Activated CD4-positive, alpha-beta T cell treated with anti-CD3 and anti-CD28 coated beads for 48 hours (primary cell): ENCODE results near the gene SMARCAL1.

Source experiments
- DNase-seq: peaks from one replicate; pipeline ENCODE4 v3.0.0-alpha.2; 2020

The SMARCAL1 gene

GRCh38 chr2:216392945-216393840 lies 19.1 kb upstream of the SMARCAL1 start:
- DNase-seq = no peak

GRCh38 chr2:216394881-216395280 lies 17.4 kb upstream of the SMARCAL1 start:
- no peak for DNase-seq

- DNase-seq = no peak
These were observed 12.7 kb upstream of the SMARCAL1 start for GRCh38 chr2:216399621-216400020.

DNA sequence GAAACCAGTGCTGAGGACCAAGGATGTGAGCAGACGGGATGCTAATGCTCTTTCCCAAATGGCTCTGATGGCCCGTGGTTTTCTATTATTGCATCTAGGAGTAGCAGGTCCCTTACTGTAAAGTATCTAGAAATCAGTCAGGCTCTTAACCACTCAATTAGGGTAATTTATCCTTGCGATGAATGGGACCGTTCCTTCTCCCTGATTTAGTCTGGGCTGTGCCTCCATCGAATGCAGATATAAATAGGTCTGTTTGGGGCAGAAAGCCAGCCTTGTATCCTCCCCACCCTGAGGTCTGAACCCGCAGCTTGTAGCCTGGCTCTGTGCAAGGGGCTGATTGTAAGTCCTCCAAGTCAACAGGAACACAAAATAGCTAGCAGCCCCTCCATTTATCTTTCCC lies 9.5 kb upstream of the SMARCAL1 start:
- DNase-seq = no peak

DNA sequence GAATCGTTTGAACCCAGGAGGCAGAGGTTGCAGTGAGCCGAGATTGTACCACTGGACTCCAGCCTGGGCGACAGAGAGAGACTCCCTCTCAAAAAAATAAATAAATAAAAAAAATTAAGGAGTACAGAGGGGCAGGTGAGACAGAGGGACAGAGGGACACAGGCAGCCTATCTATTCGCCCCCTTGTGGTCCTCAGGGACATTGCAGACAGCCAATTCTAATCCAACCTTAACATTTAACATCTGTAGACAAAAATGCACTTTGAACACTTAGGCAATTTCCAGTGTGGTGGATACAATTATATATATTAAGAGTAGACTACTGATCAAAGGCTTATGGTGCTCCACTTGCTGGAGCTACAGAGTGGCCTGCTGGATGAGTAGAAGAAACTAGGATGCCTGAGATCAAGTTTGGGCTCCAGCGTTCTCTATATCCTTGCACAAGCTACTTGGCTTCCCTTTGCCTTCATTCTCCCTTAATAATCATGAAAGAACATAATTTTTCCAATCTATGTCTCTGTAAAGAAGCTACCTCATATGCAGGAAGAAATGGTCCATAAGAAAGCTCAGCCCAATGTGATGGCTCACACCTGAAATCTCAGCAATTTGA lies 8.2 kb upstream of the SMARCAL1 start:
- peak; percentile 61 for DNase-seq

- DNase-seq = no peak
These were observed 6.7 kb upstream of the SMARCAL1 start for GRCh38 chr2:216405588-216405987.

DNA sequence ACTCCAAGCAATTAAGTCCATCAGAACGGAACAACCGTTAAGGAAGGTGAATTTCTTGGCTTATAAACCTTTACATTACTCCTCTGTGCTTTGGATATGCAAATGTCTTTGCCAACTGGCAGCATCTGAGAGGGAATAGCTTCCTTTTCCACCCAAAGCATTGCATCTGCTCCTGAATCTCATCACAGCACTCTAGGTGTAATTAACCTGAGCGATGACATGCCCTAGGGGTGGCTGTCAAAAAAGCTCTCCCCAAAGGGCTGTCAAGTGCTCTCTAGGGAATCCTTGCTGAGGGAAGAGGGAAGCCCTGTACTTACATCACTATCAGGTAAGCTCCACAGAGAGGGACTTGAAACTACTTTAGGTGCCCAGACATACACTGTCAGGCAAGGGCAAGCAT lies 5.5 kb upstream of the SMARCAL1 start:
- DNase-seq = no peak

DNA sequence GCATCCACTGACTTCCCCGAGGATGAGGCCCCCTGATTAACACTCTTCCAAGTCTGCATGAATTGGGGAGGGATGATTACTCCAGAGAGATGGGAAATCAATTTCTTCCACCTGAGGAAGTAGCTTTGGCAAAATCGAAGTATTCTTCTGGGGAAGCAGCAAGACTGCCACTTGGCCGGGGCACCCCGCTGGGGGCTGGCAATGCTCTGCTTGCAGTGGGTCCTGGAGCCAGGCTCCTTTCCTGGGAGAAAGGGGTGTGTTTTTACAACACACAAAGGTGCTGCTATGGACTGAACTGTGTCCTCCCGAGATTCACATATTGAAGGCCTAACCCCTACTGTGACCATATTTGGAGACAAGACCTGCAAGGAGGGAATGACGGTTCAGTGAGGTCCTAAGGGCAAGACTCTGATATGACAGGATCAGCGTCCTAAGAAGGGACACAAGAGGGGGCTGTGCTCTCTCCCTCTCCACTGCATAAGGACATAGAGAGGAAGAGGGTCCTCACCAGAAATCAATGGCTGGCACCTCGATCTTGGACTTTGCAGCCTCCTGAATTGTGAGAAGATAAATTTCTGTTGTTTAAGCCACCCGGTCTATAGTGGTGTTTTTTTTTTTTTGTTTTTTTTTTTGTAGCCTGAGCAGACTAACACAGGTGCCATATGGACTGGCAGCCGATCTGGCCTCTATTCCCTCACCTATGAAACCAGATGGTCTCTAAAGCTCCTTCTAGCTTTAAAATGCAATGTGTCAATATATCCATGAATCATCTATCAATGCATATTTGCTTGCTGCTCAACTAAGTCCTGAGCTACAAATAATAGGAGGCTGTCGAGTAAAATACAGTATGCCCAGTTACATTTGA lies 3.6 kb upstream of the SMARCAL1 start:
- no peak for DNase-seq

- DNase-seq = no peak
These were observed 1.7 kb upstream of the SMARCAL1 start for GRCh38 chr2:216410550-216410949.

- no peak for DNase-seq
These were observed 1.6 kb downstream of the SMARCAL1 start for GRCh38 chr2:216413882-216414281.

GRCh38 chr2:216414772-216415319 lies 2.6 kb downstream of the SMARCAL1 start:
- no peak for DNase-seq

GRCh38 chr2:216415541-216415940 lies 3.3 kb downstream of the SMARCAL1 start:
- DNase-seq = no peak

DNA sequence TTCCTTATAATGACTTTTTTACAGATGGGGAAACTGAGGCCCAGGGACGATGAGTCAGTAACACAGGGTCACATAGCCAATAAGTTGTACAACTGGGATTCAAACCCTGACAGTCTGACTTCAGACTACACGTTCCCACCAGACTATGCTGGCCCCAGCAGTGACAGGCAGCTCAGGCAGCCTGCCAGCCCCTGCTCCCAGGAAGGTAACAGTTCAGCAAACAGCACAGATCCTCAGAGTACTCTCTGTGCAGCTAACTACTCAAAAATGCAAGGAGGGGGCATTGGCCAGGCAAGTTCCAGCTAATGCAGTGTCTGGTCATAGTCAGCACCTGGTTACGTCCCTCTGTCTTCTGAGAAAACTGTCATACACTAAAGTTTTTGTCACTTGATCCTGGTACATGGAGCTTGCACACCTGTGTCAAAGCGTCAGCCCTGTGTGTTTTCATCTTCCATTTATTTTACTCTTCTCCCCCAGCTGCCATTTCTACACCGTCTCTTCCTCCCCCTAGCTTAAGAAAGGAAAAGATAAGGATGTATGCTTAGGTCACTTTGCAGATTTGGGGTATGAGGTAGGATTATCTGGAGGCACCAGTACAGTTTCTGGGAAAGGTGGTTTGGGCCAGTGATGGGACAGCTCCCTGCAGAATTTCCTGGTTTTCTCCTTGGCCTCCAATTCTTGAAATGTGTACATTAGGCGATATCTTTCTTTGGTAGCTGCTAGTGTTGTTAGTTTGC lies 4.5 kb downstream of the SMARCAL1 start:
- DNase-seq = no peak

DNA sequence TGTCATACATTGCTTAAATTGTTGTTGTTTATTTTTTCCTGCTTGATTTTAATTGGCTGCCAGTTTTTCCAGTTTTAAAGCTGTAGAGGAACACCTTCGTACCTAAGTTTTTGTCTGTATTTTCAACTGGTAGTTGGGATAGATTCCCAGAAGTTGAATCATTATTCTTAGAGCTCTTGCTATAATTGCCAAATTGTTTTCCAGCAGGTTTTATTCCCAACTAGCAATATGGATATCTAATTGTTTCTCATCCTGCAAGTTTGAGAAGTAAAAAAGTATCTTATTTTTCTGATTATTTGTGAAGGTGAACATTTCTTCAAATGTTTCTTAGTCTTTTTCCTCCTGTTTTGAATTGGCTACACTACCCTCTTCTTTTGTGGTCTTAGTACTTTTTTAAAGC lies 6.7 kb downstream of the SMARCAL1 start:
- no peak for DNase-seq

GRCh38 chr2:216420367-216421101 lies 8.2 kb downstream of the SMARCAL1 start:
- no peak for DNase-seq

- DNase-seq = no peak
These were observed 10.8 kb downstream of the SMARCAL1 start for GRCh38 chr2:216423071-216423470.

DNA sequence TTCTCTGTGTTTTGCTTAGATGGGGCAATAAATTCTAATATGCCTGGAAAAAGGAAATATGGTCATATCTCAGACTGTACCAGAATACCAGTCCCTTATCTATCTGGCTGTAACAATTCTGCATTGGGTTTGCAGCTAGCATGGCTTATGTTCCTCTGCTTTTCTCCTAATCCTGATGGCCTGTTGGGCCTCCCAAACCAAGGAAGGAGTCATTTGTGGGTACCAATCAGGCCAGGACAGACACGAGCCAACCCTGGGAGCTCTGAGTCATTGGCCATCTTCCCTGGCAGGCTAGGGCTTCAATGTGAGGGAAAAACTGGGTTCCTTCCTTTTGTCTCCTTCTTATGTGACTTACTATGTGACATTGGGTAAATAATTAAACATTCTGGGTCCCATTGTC lies 12.0 kb downstream of the SMARCAL1 start:
- DNase-seq = no peak

DNA sequence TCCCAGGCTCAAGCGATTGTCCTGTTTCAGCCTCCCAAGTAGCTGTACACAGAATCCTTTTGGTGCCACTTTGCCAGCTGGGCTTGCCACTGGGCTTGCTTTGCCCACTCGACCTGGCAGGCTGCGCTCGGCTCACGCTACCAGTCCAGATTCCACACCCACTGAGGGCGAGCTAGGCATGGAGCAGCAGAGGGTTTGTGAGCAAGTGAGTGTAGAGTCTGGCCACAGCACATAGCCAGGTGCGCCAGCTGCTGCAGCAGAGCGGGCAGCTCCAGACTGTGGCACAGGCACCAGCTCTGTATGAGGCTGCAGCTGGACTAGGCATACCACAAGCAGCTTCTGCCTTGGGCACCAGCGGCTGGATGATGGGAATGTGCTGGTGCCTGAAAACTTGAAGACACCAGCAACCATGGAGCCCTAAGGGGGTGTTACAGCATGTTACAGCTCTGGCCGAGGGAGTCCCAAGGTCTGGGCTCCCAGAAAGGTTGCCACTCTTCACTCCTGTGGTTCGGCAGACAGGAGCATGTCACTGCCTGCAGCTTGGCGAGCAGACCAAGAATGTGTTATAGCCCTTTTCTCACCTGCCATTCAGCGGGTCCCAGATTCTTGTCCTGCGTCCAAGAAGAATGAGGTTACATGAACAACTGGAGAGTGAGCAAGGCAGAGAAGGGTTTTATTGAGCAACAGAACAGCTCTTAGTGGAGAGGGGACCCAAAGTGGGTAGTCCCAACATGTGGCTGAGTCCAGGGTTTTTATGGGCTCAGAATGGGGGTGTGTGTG lies 12.9 kb downstream of the SMARCAL1 start:
- no peak for DNase-seq

DNA sequence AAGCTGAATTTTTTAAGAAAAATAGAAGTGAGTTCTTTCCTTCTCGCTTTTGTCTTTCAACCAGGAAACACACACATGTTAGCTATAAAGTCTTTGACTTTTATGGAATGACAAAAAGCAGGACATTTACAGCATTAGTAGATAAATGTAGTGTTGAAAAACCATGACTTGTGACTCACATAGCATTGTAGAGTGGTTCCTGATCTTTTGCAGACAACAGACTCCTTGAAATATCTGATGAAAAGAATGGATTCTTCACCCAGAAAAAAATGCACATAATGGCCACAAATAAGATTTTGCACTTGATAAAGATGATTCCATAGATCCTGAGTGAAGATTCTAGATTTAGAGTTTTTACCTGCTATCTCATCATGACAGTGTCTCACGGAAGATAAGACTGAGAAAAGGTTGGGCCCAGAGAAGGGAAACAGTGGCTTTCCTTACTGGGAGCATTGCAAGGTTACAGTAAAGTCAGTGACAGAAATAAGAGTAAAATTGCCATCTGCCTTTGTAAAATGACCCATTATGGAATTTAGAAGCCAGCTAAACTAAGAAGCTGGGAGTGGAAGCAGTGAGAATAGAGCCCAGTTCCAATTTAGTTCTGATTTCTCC lies 14.0 kb downstream of the SMARCAL1 start:
- no peak for DNase-seq

DNA sequence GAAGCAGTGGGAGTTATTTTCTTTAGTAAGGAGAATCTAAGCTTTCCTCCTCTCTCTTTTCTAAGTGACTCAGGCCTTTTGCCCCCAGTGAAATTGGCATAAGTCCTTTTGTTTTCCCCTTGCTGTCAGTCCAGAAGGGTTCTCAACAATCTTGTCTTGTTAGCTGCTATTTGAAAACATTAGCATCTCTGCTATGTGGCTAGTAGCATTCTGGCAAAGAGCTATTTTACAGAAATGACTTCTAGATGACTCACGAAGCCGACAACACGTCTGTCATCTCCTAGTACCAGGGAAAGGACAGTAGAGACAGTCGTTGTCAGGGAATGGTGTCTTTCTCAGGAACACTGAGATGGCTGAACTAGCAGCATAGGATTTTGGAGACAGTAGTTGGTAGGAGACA lies 14.7 kb downstream of the SMARCAL1 start:
- no peak for DNase-seq
